MM.1S (cell line): ENCODE results near the gene NCKAP5.

Experiments used
- CTCF ChIP-seq: fragments of 300-600 bp; sonication (generic); IDR thresholded peaks from 2 replicates; pipeline ENCODE4 v1.5.1; 2016; ENCODE audit warnings: antibody characterized with exemption, low read length, mixed read lengths
- EZH2phosphoT487 ChIP-seq: fragments of 300-600 bp; sonication (generic); IDR thresholded peaks from 2 replicates; pipeline ENCODE4 v1.6.1; 2018; ENCODE audit warnings: antibody characterized with exemption, low read length

- TF ChIP-seq CTCF (no peak), EZH2phosphoT487 (no peak)
Observed at GRCh38 chr2:132732694-132733093, 835.6 kb downstream of the NCKAP5 start.
